ENCODE measurements around the gene ATXN1. TPM values are rescaled to one million over a fixed set of nuclear protein-coding genes. Genes with fewer than 3 reads are reported as not detected.
"Not testable (repeated sequence)": the region's sequence is repeated elsewhere in the genome, so short reads cannot be mapped to it uniquely, and the experiment has no call there.

Gene ATXN1
- total and polyA plus RNA-seq, 3 donors from 2014 or later: 12.8 to 84.1 (median 64.3) TPM

DNA sequence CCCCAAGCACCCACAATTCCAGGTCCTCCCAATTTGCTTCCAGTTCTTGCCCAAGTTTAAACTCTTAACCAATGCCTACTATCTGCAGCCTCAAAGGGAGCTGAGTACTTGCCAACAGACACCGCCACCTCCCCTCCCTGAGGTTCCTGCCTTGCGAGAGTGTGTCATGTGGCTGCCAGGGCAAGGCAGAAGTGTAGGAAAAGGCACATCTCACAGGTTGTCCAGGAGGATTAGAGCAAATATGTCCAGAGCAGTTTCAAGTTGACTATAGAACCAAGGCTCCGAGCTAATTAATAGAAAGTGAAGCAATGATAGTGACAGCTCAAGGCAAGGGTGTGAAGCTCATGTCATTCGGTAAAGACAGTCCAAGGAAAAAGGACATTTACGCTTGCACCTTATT is 127.8 kb downstream of the ATXN1 start:
- Histone ChIP-seq H3K36me3 (ENCODE audit: low read depth, missing control alignments) (no peaks in the 10 kb centered on the region), H3K9me3 (no peaks in the 10 kb centered on the region), H3K27ac (no peak overlapping the region), H3K4me1 (peaks cover 22% of the 10 kb centered on the region), H3K27me3 (no peaks in the 10 kb centered on the region), H3K4me3 (no peak overlapping the region)
- no peak for TF ChIP-seq POLR2A (IDR thresholded peaks at IDR 0.05)
- 80 to 92% methylated on average over 5 of the region's 5 CpGs for WGBS, 2 donors
- peak; percentile 47 for DNase-seq
- intact Hi-C loops (cut with DNase I; ENCODE audit: low total_unique reads): no loop called here

DNA sequence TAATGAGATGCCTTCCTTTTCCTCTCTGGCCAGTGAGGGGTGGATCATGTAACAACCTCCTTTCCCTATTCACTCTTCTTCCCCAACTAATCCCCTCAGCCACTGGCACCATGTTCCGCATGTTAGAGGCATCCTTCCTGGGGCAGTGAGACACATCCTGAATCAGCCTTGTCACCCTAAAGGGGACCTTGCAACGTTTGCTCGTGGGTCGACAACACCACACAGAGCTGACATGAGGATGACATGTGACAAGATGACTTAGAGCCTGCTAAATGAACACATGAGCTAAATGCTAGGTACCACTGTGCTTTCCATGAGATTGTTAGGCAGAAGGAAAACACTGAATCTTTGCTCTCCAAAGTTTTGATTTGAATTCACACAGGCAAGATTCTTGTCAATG is 129.2 kb downstream of the ATXN1 start:
- H3K27me3 ChIP-seq: no peaks in the 10 kb centered on the region
- H3K27ac ChIP-seq: no peak overlapping the region
- peaks cover 22% of the 10 kb centered on the region for H3K4me1 ChIP-seq
- no peaks in the 10 kb centered on the region for H3K9me3 ChIP-seq
- no peaks in the 10 kb centered on the region for H3K36me3 ChIP-seq (ENCODE audit: low read depth, missing control alignments)
- DNase-seq: no peak
- no peak overlapping the region for H3K4me3 ChIP-seq
- no peak for TF ChIP-seq POLR2A (IDR thresholded peaks at IDR 0.05)
- TF ChIP-seq, protein P1, sequence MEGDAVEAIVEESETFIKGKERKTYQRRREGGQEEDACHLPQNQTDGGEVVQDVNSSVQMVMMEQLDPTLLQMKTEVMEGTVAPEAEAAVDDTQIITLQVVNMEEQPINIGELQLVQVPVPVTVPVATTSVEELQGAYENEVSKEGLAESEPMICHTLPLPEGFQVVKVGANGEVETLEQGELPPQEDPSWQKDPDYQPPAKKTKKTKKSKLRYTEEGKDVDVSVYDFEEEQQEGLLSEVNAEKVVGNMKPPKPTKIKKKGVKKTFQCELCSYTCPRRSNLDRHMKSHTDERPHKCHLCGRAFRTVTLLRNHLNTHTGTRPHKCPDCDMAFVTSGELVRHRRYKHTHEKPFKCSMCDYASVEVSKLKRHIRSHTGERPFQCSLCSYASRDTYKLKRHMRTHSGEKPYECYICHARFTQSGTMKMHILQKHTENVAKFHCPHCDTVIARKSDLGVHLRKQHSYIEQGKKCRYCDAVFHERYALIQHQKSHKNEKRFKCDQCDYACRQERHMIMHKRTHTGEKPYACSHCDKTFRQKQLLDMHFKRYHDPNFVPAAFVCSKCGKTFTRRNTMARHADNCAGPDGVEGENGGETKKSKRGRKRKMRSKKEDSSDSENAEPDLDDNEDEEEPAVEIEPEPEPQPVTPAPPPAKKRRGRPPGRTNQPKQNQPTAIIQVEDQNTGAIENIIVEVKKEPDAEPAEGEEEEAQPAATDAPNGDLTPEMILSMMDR (IDR thresholded peaks at IDR 0.05): no peak
- WGBS, 2 donors: 93 to 95% methylated on average over 4 of the region's 4 CpGs
- intact Hi-C loops (cut with DNase I; ENCODE audit: low total_unique reads): no loop called here

DNA sequence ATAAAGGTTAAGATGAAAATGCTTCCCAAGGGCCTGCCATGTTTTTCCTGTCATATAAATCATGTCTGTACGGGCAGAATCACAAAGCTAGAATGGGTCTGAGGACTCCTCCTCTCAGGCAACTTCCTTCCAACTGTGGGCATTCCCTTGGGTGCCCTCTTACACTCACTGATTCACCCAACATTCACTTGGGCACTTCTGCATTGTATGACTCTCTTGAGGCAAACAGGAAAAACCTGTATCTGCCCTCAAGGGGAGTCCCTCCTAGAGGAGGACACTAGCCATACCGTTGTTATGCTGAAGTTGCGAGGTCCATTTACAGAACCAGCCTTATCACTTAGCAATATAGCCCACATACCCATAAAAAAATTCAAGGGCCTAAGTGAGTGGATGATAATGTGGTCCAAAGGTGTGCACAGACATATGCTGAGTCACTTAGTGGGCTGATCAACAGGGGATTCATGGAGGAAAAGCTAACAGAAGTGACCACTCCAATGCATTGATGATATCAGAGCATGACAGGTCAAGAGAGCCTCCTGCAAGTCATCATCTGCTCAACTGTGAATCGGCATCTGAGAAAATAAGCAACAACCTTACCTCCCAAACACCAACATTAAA is 131.1 kb downstream of the ATXN1 start:
- Histone ChIP-seq H3K4me1 (peaks cover 5% of the 10 kb centered on the region), H3K27me3 (no peaks in the 10 kb centered on the region), H3K36me3 (ENCODE audit: low read depth, missing control alignments) (no peaks in the 10 kb centered on the region), H3K27ac (no peak overlapping the region), H3K9me3 (no peaks in the 10 kb centered on the region), H3K4me3 (no peak overlapping the region)
- DNase-seq: no peak
- 89 to 95% methylated on average over 4 of the region's 4 CpGs for WGBS, 2 donors
- no peak for TF ChIP-seq POLR2A (IDR thresholded peaks at IDR 0.05)
- TF ChIP-seq, protein P1 (IDR thresholded peaks at IDR 0.05): no peak
- intact Hi-C loops (cut with DNase I; ENCODE audit: low total_unique reads): no loop called here

DNA sequence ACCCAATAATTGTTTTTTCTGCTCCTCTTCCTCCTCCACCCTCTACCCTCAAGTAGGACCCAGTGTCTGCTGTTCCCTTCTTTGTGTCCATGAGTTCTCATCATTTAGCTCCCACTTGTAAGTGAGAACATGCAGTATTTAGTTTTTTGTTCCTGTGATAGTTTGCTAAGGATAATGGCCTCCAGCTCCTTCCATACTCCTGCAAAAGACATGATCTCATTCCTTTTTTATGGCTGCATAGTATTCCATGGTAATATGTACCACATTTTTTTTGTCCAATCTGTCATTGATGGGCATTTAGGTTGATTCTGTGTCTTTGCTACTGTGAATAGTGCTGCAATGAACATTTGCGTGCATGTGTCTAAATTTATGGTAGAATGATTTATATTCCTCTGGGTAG is 132.7 kb downstream of the ATXN1 start:
- not testable (repeated sequence) for DNase-seq

DNA sequence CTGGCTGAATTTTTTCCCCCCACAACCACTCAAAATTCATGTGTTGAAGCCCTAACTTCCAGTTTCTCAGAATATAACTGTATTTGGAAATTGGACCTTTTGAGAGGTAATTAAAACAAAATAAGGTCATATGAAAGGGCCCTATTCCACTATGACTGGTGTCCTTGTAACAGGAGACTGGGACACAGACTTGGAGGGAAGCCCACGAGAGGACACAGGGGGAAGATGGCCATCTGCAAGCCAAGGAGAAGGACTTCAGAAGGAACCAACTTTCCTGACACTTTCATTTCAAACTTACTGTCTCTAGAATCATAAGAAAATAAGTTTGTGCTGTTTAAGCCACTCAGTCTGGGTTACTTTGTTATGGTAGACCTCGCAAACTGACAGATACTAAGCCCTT is 134.6 kb downstream of the ATXN1 start:
- Histone ChIP-seq H3K36me3 (ENCODE audit: low read depth, missing control alignments) (no peaks in the 10 kb centered on the region), H3K27me3 (no peaks in the 10 kb centered on the region), H3K4me1 (no peaks in the 10 kb centered on the region), H3K9me3 (no peaks in the 10 kb centered on the region), H3K4me3 (no peak overlapping the region), H3K27ac (no peak overlapping the region)
- TF ChIP-seq POLR2A (IDR thresholded peaks at IDR 0.05): no peak
- TF ChIP-seq, protein P1 (IDR thresholded peaks at IDR 0.05): no peak
- 77 to 79% methylated on average over 2 of the region's 2 CpGs for WGBS, 2 donors
- DNase-seq: no peak
- intact Hi-C loops (cut with DNase I; ENCODE audit: low total_unique reads): no loop called here

More for the DNA sequence above, 132.7 kb downstream of the ATXN1 start:
- WGBS, 2 donors: 77 to 95% methylated on average over 1 of the region's 1 CpG
- H3K36me3 ChIP-seq (ENCODE audit: low read depth, missing control alignments); H3K27ac ChIP-seq; H3K27me3 ChIP-seq; intact Hi-C loops (cut with DNase I; ENCODE audit: low total_unique reads); H3K4me1 ChIP-seq; H3K9me3 ChIP-seq; H3K4me3 ChIP-seq: not testable (repeated sequence)

All from testis (tissue), 3 donors.